Activated CD4-positive, alpha-beta T cell treated with anti-CD3 and anti-CD28 coated beads, Interleukin-2, Interleukin-6, amounts not matched to agents 100 ng/mL and 50 ng/mL, durations not matched to agents 16 hours and 8 hours (primary cell): ENCODE data around the gene SCN2B.
"Not testable (repeated sequence)": the region's sequence is repeated elsewhere in the genome, so short reads cannot be mapped to it uniquely, and the experiment has no call there.

ENCODE experiments used
- DNase-seq: peaks from one replicate; pipeline ENCODE4 v3.0.0-alpha.2; 2020

The SCN2B gene

DNA sequence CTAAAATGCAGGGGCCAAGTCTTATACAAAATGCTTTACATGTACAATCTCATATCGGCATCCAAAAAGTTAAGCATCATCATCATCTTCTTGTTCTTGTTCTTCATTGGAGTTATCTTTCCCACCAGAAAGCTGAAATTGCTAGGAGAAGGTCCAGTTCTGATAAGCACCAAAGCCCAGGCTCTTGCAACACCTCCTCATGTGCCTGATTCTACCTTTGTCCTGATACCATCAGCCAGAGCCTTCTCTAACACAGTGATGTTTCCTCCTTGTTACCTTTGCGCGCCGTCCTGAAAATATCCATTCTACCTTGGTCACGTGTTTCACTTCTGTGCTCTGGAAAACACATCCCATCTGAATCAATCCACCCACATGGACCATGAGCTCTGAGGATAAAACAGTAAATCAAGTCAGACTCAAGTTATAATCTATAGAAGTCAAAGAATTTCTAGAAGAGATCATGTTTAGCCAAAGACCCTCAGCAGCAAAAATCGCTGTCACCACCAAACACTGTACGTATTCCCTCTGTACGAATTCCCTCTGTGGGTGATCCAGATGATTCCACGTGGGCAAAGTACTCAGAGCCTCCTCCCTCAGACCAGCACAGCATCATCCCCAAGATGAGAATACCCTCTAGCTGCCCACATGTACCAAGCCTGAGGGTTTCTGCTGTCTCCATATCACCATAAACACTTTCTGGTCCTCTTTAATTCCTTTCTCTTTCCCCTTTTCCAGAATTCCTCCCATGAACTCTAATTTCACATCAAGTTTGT lies 29.4 kb upstream of the SCN2B start:
- no peak for DNase-seq

DNA sequence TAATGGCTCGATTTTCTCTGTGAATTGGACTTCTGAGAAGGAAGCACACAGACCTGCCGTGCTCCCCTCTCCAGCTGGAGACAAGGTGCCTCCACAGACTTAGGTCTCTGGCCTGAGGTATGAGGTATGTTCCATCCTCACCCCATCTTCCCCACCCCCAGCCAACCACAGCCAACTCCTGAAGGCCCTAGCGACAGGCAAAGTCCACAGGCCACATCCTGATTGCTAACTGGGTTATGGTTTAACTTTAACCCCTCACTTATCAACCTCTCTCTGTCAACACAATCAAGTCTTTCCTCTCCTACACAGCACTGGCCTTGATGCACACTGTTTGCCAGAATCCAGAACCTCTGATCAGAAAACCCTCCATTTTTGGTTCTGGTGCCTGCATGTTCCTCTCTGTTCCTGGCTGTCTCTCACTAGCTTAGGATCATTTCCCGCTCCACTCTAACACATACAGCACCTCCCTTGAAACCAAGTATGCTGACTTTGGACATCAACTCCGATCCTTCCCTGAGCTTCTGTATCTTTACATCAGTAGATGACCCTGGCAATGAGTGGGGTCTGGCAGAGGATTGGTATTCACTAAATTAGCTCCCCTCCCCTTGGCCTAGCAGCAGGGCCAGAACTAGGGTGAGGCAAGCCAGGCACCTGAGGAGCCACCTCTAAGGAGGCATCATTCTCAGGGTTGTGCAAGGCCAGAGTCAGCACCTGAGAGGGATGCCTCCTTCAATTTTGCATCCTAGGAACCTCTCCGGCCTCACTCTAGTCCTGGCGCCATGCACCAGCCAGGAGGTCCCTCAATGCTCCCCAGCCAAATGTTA lies 26.4 kb upstream of the SCN2B start:
- peak; percentile 79 for DNase-seq

DNA sequence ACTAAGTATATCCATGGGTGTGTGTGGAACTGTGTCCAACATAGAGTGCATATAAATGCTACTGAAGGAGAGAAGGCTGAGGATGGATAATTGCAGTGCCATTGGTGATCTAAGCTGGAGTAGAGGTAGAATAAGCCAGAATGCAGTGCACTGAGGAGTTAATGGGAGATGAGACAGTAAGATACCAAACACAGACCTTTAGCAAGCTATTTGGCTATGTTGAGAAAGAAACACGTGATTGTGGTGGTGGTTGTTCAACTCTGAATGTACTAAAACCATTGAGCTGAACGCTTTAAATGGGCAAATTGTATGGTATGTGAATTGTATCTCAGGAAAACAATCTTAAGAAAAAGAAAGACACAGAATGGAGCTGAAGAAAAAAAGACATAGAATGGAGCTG lies 25.5 kb upstream of the SCN2B start:
- DNase-seq, result no peak

DNA sequence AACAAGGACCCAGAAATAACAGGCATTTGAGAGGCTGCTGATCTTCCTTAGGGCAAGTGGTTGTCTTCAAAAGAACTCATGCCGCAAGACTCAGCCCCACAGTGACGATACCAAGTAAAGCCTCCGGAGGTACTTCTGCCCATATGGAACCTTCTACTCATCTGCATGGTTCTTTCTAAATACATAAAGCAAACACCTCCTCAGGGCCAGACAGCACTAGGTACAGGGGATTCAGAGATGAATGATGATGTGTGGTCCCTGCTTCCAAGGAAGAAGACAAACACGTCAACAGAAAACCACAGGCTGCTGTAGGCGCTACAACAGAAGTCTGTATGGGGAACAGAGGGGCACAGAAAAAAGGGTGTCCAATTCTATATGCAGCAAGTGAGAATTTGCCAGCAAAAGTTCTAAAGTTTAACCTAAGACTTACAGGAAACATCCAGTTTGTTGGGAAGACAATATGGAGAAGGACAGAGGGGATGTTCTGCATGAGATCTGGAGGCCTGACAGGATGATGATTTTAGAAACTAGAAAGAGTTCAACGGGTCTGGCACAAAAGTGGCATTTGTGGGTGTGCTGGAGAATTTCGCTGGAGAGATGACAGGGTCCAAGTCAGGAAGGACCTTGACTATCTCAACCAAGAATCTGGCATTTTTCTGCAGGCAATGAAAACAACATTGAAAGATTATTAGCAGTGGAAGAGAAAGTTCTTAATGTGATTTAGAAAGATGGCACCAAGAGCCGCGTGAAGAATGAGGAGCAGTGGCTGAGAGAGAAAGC lies 24.7 kb upstream of the SCN2B start:
- peak; percentile 64 for DNase-seq

DNA sequence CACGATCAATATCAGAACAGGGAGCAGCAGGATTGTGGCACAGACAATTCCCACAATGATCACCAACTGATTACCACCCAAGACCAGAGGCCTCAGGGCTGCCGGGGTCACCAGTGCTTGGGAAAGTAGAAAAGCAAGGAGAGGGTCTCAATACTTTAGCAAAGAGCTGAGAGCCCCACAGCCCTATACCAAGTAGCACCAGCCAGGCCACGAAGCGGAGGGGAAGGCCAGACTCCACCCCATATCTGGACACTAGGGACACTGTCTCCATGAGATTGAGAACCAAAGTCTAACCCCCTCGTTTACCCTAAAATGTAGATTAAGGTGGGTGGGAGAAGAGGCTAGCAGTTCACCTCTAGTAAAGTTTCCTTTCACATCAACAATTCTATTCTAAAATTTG lies 24.1 kb upstream of the SCN2B start:
- no peak for DNase-seq

DNA sequence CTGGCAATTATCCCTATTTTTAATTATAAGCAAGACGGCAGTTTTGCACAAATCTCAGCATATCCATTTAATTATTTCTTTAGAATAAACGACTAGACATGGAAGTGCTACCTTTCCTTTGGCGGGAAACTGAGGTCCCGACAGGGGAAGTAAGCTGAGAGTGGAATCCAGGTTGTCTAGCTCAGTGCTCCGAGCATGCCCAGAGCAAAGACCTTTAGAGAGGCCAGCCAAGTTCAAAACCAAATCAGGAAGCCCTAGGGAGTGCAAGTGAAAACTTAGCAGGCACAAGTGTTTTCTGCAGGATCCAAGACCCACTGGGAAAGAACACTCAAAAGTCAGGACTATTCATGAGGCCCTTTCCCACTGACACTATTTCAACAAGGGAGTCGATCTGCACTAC lies 22.7 kb upstream of the SCN2B start:
- no peak for DNase-seq

DNA sequence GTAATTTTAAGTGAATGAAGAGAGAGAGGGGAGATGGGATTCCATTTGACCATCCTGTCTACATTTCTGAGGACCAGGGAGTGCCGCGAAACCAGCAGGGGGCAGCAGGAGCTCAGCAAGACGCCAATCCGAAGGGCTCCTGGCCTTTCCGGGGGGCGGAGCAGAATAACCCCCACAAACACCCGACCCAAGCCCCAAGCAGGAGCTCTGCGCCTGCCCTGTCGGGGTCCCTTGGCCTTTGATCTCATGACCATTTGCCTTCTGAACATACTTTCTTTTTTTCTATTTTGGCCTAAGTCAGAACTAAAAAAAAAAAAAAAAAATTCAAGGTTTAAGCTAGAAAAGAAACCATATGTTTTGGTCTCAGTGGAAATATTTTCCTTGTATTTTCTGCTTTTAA lies 21.9 kb upstream of the SCN2B start:
- DNase-seq, result peak; percentile 88

DNA sequence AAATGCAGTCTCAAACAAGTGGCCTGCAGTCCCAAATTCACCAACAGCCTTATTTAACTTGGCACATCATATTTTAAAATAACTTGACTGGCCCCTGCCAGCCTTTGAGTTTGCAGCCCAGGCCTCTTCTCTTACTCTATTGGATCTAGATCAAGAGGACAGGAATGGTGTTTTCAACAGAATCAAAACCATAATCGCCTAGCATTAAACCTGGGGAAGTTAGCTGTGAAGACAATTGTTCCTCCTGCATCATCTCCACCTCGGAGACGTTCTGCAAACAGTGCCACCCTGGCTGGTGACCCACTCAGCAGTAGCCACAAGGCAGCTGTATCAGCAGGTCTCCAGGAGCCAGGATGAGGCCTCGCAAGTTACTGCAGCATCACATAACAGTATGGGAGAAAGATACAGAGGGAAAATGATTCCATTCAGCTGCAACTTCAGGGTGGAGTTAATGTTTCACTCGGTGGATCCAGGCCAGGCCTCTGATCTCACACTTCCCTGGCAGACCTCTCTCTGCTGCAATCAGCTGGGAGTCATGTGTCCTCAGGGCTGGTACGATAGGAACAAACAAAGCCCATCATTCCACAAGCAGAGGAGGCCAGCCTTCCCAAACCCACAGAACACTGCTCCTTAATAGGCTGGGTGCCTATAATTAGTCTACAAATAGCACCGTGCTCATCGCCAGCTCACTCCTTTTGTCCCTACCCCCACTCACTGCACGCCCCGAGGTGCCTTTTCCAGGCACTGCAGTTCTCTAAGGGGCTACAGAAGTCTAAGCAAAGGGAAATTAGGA lies 18.6 kb upstream of the SCN2B start:
- no peak for DNase-seq

DNA sequence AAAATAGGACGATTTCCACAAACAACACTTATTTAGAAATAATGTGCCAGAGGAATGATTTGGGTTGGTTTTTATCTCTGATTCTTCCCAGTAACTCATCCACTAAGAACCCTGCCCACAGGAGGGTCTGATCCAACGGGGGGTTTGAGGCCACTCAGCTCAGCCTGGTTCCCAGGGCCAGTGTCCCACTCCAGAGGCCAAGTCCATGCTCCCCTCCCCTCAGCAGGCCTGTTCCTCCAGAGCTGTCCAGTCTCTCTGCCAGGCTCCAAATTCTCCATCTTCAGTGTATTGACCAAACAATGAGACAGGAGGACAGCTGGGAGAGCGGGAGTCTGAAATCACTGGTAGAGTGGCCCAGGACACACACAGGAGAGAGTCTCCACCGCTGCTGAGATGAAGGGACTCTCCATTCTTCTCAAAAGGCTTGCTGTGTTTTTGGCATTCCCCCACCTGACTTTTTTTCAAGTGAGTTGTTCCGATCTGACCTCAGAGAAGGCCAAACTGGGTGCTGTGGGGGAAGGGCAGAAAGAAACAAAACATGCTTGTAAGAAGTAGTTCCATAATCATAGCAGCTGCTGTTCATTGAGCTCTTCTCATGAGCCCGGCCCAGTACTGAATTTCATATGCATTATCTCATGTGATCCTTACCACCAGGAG lies 17.6 kb upstream of the SCN2B start:
- DNase-seq, result no peak

DNA sequence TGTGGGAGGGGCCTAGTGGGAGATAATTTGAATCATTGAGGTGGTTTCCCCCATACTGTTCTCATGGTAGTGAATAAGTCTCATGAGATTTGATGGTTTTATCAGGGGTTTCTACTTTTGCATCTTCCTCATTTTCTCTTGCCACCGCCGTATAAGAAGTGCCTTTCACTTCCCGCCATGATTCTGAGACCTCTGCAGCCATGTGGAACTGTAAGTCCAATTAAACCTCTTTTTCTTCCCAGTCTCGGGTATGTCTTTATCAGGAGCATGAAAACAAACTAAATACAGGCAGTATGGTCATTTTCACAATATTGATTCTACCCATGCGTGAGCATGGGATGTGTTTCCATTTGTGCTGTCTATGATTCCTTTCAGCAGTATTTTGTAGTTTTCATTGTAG lies 16.4 kb upstream of the SCN2B start:
- not testable (repeated sequence) for DNase-seq

DNA sequence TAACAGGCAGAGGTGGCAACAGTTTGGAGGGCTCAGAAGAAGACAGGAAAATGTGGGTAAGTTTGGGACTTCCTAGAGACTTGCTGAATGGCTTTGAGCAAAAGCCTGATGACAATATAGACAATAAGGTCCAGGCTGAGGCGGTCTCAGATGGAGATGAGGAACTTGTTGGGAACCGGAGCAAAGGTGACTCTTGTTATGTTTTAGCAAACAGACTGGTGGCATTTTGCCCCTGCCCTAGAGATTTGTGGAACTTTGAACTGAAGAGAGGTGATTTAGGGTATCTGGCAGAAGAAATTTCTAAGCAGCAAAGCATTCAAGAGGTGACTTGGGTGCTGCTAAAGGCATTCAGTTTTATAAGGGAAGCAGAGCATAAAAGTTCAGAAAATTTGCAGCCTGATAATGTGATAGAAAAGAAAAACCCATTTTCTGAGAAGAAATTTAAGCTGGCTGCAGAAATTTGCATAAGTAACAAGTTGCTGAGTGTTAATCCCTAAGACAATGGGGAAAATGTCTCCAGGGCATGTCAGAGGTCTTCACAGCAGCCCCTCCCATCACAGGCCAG lies 14.6 kb upstream of the SCN2B start:
- DNase-seq, result not testable (repeated sequence)

DNA sequence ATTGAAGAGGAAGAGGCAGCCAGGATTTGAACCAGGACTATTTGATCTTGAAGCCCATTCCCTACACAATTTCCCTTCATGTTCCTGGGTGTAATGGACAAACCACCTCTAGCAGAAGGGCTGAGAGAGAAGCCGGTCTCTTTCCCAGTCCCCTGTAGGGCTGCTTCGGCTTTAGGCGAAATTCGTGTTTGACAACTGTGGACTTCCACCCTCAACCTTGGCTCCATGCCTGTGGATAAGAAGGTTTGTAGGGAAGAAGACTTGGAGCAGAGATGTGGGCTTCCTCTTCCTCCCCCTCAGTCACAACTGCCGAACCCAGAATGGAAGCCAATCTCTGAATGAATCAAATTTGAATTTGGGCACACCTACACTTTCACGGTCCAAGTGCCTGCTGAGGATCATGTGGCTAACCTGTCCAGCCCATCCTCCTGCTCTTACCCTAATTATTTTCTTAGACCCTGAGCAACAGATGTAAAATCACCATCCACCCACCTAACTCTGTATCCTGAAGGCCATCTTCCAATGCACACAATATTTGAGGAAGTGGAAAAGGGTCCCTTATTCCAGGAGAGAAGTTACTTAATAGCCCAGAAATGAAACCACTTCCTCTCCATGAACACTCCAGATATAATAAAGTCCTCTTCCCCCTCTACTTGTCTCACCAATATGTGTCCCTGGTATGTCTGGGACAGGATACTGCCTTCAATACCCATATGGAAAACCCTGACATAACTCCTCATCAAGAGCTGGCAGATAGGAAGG lies 10.1 kb upstream of the SCN2B start:
- DNase-seq, result no peak

DNA sequence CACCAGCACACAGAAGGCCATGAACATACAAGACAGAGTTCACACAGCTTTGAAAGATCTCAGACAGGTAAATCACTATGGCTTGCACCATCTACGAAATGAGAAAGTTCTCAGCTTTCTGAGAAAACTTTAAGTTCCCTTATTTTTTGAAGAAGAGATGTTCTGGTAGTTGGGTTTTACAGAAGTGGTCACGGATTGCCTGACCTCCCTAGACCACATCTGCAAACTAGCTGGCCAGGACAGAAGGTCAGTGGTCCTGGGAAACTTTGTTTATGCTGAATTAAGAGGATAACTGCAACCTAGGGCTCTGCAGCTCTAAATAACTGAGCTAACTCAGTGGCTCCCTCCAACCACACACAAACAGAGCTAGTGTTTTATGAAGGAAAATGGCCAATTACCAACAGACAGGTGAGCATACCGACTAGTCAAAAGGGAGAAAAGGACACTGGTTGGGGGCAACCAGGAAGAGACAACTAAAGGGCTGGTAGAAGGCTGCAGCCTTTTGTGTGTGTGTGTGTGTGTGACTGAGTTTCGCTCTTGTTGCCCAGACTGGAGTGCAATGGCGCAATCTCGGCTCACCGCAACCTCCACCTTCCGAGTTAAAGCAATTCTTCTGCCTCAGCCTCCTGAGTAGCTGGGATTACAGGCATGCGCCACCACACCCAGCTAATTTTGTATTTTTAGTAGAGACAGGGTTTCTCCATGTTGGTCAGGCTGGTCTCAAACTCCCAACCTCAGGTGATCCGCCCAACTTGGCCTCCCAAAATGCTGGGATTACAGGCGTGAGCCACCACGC lies 8.5 kb upstream of the SCN2B start:
- no peak for DNase-seq

DNA sequence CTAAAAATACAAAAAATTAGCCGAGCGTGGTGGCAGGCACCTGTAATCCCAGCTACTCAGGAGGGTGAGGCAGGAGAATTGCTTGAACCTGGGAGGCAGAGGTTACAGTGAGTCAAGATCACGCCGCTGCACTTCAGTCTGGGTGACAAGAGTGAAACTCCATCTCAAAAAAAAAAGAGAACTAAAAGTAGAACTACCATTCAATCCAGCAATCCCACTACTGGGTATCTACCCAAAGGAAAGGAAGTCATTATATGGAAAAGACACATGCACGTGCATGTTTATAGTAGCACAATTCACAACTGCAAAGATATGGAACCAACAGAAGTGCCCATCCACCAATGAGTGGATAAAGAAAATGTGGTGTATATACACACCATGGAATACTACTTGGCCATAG lies 7.3 kb upstream of the SCN2B start:
- DNase-seq, result not testable (repeated sequence)

DNA sequence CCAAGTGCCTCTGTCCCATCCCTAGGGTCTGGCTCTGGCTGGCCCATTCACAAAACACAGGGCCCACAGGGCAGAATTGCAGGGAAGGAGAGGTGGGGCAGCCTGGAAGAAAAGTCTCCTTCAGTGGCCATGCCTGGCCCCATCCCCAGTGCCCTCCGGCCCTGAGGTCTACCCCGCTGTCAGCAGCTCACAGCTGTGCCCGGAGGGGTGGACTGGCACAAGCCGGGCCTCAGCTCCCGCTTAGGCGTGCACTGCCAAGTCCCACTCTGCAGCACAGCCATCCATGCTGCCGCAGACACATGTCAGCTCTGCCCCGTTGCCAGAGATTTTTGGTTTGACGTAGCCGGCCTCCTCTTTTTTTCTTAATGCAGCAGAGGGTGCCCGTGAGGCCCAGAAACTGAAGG lies 3.9 kb upstream of the SCN2B start:
- no peak for DNase-seq

DNA sequence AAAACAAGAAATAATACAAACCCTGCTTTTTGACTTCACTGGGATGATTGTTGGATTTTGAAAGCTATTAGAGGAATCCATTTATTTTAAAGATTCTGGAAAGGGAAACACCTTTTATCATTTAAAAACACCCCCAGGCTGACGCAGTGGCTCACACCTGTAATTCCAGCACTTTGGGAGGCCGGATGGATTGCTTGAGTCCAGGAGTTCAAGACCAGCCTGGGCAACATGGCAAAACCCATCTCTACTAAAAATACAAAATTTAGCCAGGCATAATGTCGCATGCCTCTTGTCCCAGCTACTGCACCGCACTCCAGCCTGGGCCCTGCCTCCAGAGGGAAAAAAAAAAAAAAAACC lies 317 bp upstream of the SCN2B start:
- no peak for DNase-seq

DNA sequence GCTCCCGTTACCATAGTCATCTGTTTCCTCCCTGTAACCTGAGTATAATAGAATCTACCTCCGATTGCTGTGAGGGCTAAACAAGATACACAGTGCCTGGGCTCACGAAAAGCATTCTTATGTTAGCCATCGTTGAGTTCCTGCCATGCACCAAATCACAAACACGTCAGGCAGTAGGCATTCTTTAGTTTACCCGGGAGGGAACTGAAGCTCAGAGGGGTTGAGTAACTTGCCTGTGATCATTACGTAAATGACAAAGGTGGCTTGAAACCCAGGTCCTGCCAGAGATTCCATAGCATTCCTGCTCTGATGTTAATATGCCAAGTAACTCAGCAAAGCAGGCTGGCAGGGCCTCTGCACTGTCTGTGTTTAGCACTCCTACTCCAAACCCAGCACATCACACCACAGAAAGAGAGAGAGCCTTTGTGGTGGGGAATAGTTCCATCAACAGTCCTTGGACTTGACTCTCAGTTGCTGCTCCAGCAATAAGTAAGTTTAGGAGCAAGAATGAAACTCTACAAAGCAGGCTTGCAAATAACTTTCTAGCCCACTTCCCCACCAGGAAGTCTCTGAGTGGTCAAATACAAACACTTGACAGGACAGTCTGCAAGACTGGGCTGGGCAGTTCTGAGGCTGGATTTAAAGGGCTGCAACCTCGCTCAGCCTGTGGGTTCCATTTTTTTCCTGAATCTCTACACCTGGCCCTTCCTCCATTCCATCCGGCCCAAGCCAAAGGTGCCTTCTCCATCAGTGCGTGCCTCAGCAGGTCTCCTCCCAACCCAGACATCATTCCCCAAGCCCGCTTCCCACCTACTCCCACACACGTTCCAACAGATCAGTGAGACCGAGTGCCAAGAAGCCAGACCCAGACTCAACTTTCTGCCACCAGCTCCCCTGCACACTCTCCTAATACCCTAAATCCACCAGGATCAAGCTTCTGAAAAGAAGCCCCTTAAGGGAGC lies 1.1 kb downstream of the SCN2B start:
- DNase-seq, result no peak

DNA sequence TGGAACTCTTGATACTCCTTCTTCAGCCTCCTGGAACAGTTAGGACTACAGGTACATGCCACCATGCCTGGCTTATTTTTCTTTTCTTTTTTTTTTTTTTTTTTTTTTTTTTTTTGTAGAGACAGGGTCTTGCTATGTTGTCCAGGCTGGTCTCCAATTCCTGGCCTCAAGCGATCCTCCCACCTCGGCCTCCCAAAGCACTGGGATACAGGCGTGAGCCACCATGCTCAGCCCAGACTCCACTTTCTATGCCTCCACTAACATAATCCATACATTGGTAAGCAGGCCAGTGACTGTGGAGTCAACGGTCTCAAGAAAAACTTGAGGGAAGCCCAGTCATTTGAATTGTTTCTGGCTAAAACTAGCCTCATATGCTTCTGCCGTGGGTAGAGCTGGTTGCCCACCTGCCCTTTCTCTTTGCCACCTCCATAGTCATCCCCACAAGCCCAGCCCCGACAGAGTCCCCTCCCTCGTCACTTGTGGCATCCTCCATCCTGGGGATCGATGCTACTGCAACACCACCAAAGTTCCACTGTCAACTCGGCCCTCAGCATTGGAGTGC lies 2.4 kb downstream of the SCN2B start:
- no peak for DNase-seq

DNA sequence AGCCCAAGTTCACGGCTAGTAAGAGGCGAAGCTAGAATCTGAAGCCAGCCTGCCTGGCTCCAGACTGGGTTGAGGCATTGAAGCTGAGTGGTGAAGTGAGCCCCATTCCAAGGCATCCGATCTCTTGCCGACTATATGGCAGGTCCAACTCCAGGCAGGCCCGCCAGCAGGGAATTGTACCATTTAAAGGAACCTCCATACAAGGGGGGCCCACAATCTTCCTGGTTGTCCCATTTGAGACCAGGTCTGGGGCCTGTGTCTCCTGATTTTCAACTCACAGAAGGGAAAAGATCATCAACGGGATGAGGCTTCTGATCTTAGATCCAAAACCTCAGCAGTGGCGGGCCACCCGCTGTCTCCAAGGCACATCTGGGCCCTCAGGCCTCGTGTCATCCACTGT lies 4.1 kb downstream of the SCN2B start:
- DNase-seq, result no peak
